COLO668 (cell line): Measurements from ENCODE around the gene ZNF33A.
"Not testable (repeated sequence)": the region's sequence is repeated elsewhere in the genome, so short reads cannot be mapped to it uniquely, and the experiment has no call there.

Experiments
- DNase-seq: peaks from one replicate; lab custom pipeline; 2025; ENCODE audit not compliant: unreplicated experiment; lab: John Stamatoyannopoulos, UW

The ZNF33A gene

GRCh38 chr10:38010119-38010903 lies at the start of gene ZNF33A:
TSS of gene ZNF33A (plus strand) at chr10:38010675. CDS start at chr10:38012342, 1,667 bp downstream.
- peak; percentile 90 for DNase-seq

GRCh38 chr10:37965006-37965405 lies 45.5 kb upstream of the ZNF33A start:
- no peak for DNase-seq

GRCh38 chr10:37972396-37972795 lies 38.1 kb upstream of the ZNF33A start:
- no peak for DNase-seq

GRCh38 chr10:37975401-37975991 lies 35.0 kb upstream of the ZNF33A start:
- DNase-seq, result peak; percentile 0

- peak; percentile 94 for DNase-seq
Measured at GRCh38 chr10:37976091-37976879, 34.2 kb upstream of the ZNF33A start, which contains the start of gene ZNF25. TSS of gene ZNF25 (minus strand) at chr10:37976647. CDS start at chr10:37971722, 4,925 bp downstream.

- DNase-seq, result no peak
Measured at GRCh38 chr10:37976880-37977203, 33.6 kb upstream of the ZNF33A start.

GRCh38 chr10:37991655-37992054 lies 18.8 kb upstream of the ZNF33A start:
- no peak for DNase-seq

- DNase-seq, result no peak
Measured at GRCh38 chr10:37992083-37992482, 18.4 kb upstream of the ZNF33A start.

GRCh38 chr10:37998920-37999319 lies 11.6 kb upstream of the ZNF33A start:
- not testable (repeated sequence) for DNase-seq

GRCh38 chr10:38000474-38000873 lies 10.0 kb upstream of the ZNF33A start:
- DNase-seq, result not testable (repeated sequence)

- no peak for DNase-seq
Measured at GRCh38 chr10:38003026-38003425, 7.4 kb upstream of the ZNF33A start.

- DNase-seq, result no peak
Measured at GRCh38 chr10:38003588-38003987, 6.9 kb upstream of the ZNF33A start.

GRCh38 chr10:38007551-38007950 lies 2.9 kb upstream of the ZNF33A start:
- no peak for DNase-seq

- no peak for DNase-seq
Measured at GRCh38 chr10:38007991-38008390, 2.5 kb upstream of the ZNF33A start.

GRCh38 chr10:38016354-38016753 lies 5.9 kb downstream of the ZNF33A start:
- no peak for DNase-seq

GRCh38 chr10:38019124-38019523 lies 8.6 kb downstream of the ZNF33A start:
- DNase-seq, result not testable (repeated sequence)

- DNase-seq, result no peak
Measured at GRCh38 chr10:38025283-38025682, 14.8 kb downstream of the ZNF33A start.

- DNase-seq, result no peak
Measured at GRCh38 chr10:38027986-38028385, 17.5 kb downstream of the ZNF33A start.

- DNase-seq, result no peak
Measured at GRCh38 chr10:38032886-38033285, 22.4 kb downstream of the ZNF33A start.

- DNase-seq, result no peak
Measured at GRCh38 chr10:38038107-38038931, 27.8 kb downstream of the ZNF33A start.

GRCh38 chr10:38038932-38039245 lies 28.4 kb downstream of the ZNF33A start:
- no peak for DNase-seq
